Spinal cord (tissue), 10 donors: Measurements from ENCODE around the gene TMEM266. TPM values are rescaled to one million over a fixed set of nuclear protein-coding genes. Genes with fewer than 3 reads are reported as not detected.

Experiments
- DNase-seq, 6 donors: peaks; one replicate each; pipeline versions ENCODE4 v3.0.0 to v3.0.0-alpha.2; 2013 to 2015; ENCODE audit warnings: low spot score in 6 of 6, low read depth in 4 of 6
- H3K27ac ChIP-seq: one replicate; pipeline ENCODE4 v1.5.1; 2013; ENCODE audit warnings: low read depth, low read length, control low read depth
- H3K27me3 ChIP-seq: one replicate; pipeline ENCODE4 v1.6.1; 2013; ENCODE audit warnings: low read length; ENCODE audit not compliant: control insufficient read depth, insufficient read depth
- H3K36me3 ChIP-seq: one replicate; pipeline ENCODE4 v1.6.1; 2013; ENCODE audit warnings: low read length; ENCODE audit not compliant: control insufficient read depth, insufficient read depth
- H3K4me1 ChIP-seq: one replicate; pipeline ENCODE4 v1.6.1; 2013; ENCODE audit warnings: low read length; ENCODE audit not compliant: control insufficient read depth, insufficient read depth
- H3K4me3 ChIP-seq: one replicate; pipeline ENCODE4 v1.5.1; 2013; ENCODE audit warnings: low read depth, low read length, control low read depth
- H3K9me3 ChIP-seq: one replicate; pipeline ENCODE4 v1.6.1; 2013; ENCODE audit warnings: low read length; ENCODE audit not compliant: control insufficient read depth, insufficient read depth
- WGBS: methylation state at CpG from one replicate; pipeline ENCODE4 v1.1.5; 2013; ENCODE audit warnings: missing lambda C conversion rate; ENCODE audit not compliant: insufficient coverage; 5-methylcytosine and 5-hydroxymethylcytosine counted together
- polyA plus RNA-seq, 2 donors: library from polyadenylated mRNA; unstranded; fragments of 120-200 nt; gene quantifications; one replicate each; pipeline ENCODE4 v1.2.1, GENCODE V29; 2013; ENCODE audit not compliant: insufficient read length in 2 of 2
- total RNA-seq, 2 donors: library from RNA; depleted of rRNA in 1 of 2; stranded (reverse); fragments of 120-200 nt in 1 of 2; fragments of >200 nt in 1 of 2; gene quantifications; one replicate each; pipeline versions ENCODE4 v1.2.3 to v1.2.4, GENCODE V29; 2013 to 2014
- donor health status: healthy.

The TMEM266 gene
- total and polyA plus RNA-seq, 4 donors, result 3.4 to 13.3 (median 7.9) TPM

GRCh38 chr15:76116138-76116885 is 56.5 kb downstream of the TMEM266 start:
- H3K4me3 ChIP-seq, result no peak overlapping the region
- WGBS, result 46% methylated on average over 14 of the region's 15 CpGs
- no peaks in the 10 kb centered on the region for H3K27me3 ChIP-seq
- peak in 1 of 6 donors; percentile 8 for DNase-seq
- peaks cover 5% of the 10 kb centered on the region for H3K4me1 ChIP-seq
- no peaks in the 10 kb centered on the region for H3K36me3 ChIP-seq
- H3K9me3 ChIP-seq, result no peaks in the 10 kb centered on the region
- H3K27ac ChIP-seq, result no peak overlapping the region

DNA sequence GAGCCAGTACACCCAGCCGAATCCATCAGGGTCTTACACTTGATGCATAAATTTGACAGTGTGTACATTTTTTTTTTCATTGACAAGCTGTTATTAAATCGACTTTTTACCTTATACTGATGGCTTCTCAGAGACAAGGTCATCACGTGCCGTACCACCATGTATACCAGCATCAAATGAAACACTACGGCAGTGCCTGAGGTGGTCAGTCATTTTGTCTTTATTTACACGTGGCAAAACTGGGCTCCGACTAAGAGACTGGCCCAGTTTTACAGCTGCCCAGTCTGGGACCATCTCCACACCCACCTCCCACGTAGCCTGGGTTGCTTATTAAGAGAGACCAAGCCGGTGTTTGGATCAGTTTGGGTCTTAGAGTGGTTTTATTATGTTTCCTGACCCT is 57.4 kb downstream of the TMEM266 start:
- H3K36me3 ChIP-seq, result no peaks in the 10 kb centered on the region
- DNase-seq, result no peak
- peaks cover 5% of the 10 kb centered on the region for H3K4me1 ChIP-seq
- H3K27me3 ChIP-seq, result no peaks in the 10 kb centered on the region
- no peak overlapping the region for H3K27ac ChIP-seq
- WGBS, result 84% methylated on average over 7 of the region's 9 CpGs
- no peak overlapping the region for H3K4me3 ChIP-seq
- no peaks in the 10 kb centered on the region for H3K9me3 ChIP-seq

GRCh38 chr15:76118767-76119166 is 59.0 kb downstream of the TMEM266 start:
- no peaks in the 10 kb centered on the region for H3K9me3 ChIP-seq
- no peak overlapping the region for H3K27ac ChIP-seq
- no peaks in the 10 kb centered on the region for H3K36me3 ChIP-seq
- no peak for DNase-seq
- no peak overlapping the region for H3K4me3 ChIP-seq
- no peaks in the 10 kb centered on the region for H3K27me3 ChIP-seq
- 96% methylated on average over 4 of the region's 6 CpGs for WGBS
- H3K4me1 ChIP-seq, result peaks cover 5% of the 10 kb centered on the region

DNA sequence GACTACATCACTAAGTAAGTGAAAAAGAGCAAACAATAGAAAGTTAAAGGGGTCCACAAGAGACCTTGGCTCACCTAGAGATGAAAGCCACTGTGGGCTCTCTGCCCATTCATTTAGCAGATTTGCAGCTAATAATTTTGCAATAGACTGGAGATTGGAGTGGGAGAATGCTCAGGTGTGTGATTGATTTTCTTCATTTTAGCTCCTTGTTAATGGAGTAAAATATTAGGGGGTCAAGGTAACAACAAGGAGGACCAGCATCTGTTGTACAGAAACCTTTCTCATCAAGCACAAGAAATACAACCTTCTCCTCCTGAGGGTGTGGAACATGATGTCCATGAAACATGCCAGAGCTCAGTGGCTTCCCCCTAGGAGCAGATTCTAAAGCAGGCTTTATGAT is 63.2 kb downstream of the TMEM266 start:
- H3K4me3 ChIP-seq, result no peak overlapping the region
- no peaks in the 10 kb centered on the region for H3K9me3 ChIP-seq
- no peaks in the 10 kb centered on the region for H3K27me3 ChIP-seq
- no peak overlapping the region for H3K27ac ChIP-seq
- no peaks in the 10 kb centered on the region for H3K36me3 ChIP-seq
- no peak for DNase-seq
- H3K4me1 ChIP-seq, result no peaks in the 10 kb centered on the region

- WGBS, result 100% methylated on average over 1 of the region's 2 CpGs
- H3K4me3 ChIP-seq, result no peak overlapping the region
- H3K27ac ChIP-seq, result no peak overlapping the region
- DNase-seq, result no peak
- H3K36me3 ChIP-seq, result no peaks in the 10 kb centered on the region
- no peaks in the 10 kb centered on the region for H3K27me3 ChIP-seq
- no peaks in the 10 kb centered on the region for H3K9me3 ChIP-seq
- no peaks in the 10 kb centered on the region for H3K4me1 ChIP-seq
Measured at GRCh38 chr15:76127169-76127568, 67.4 kb downstream of the TMEM266 start.

DNA sequence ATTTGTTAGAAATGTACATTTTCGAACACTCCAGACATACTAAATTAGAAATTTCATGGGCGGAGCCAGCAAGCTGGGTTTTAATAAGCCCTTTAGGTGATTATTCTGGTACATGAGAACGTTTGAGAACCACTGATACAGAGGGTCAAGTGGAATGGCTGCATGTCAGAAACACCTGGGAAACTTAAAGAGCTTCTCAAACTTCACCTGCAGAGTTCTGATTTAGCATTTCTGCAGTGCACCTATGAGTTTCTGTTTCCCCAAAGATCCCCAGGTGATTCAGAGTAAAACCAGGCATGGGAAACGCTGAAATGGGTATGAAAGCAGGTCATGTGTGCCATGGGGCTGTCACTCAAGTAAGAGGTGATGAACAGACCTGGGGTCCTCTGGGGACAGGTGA is 68.1 kb downstream of the TMEM266 start:
- no peaks in the 10 kb centered on the region for H3K4me1 ChIP-seq
- no peaks in the 10 kb centered on the region for H3K27me3 ChIP-seq
- no peak for DNase-seq
- no peak overlapping the region for H3K27ac ChIP-seq
- no peaks in the 10 kb centered on the region for H3K9me3 ChIP-seq
- H3K36me3 ChIP-seq, result no peaks in the 10 kb centered on the region
- 42% methylated on average over 1 of the region's 4 CpGs for WGBS
- no peak overlapping the region for H3K4me3 ChIP-seq

- Histone ChIP-seq H3K36me3 (peaks cover 4% of the 10 kb centered on the region), H3K4me1 (peaks cover 5% of the 10 kb centered on the region), H3K4me3 (no peak overlapping the region), H3K27me3 (no peaks in the 10 kb centered on the region), H3K9me3 (no peaks in the 10 kb centered on the region), H3K27ac (no peak overlapping the region)
- no CpG with 5 or more reads among the region's 1 CpG for WGBS
- no peak for DNase-seq
Measured at GRCh38 chr15:76134537-76134936, 74.8 kb downstream of the TMEM266 start.

DNA sequence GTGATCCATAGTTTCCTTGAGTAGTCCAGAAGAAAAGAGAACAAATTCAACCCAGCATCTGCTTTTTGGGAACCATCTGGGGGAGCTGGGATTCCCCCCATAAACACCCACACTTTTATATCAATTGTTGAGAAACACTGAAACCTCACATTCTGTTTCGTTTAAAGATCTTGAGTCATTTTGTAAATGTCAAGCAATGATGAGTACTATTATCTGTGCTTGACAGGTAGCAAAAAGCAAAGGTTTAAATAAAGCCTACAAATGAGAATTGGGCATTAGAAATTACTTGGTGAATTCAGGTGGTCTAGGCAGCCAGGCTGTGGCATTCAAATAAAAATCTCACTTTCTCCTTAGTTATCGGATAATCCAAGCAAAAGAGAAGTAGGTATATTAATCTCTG is 75.7 kb downstream of the TMEM266 start:
- no peak for DNase-seq
- Histone ChIP-seq H3K36me3 (peaks cover 7% of the 10 kb centered on the region), H3K27ac (no peak overlapping the region), H3K9me3 (no peaks in the 10 kb centered on the region), H3K4me3 (no peak overlapping the region), H3K4me1 (peaks cover 14% of the 10 kb centered on the region), H3K27me3 (no peaks in the 10 kb centered on the region)
- WGBS, result no CpG with 5 or more reads among the region's 2 CpGs

- Histone ChIP-seq H3K9me3 (no peaks in the 10 kb centered on the region), H3K27me3 (no peaks in the 10 kb centered on the region), H3K4me1 (peaks cover 14% of the 10 kb centered on the region), H3K27ac (no peak overlapping the region), H3K36me3 (peaks cover 7% of the 10 kb centered on the region), H3K4me3 (no peak overlapping the region)
- no CpG with 5 or more reads among the region's 5 CpGs for WGBS
- DNase-seq, result no peak
Measured at GRCh38 chr15:76138436-76138835, 78.7 kb downstream of the TMEM266 start.

GRCh38 chr15:76139368-76140073 is 79.7 kb downstream of the TMEM266 start:
- Histone ChIP-seq H3K4me3 (no peak overlapping the region), H3K27me3 (no peaks in the 10 kb centered on the region), H3K36me3 (peaks cover 7% of the 10 kb centered on the region), H3K27ac (no peak overlapping the region), H3K4me1 (peaks cover 14% of the 10 kb centered on the region), H3K9me3 (no peaks in the 10 kb centered on the region)
- DNase-seq, result peak; percentile 44 to 92 (median 65)
- 19% methylated on average over 15 of the region's 16 CpGs for WGBS
